Osteoblast (primary cell): ENCODE results near the gene ST6GALNAC3. TPM values are rescaled to one million over a fixed set of nuclear protein-coding genes. Genes with fewer than 3 reads are reported as not detected.
"Not testable (repeated sequence)": the region's sequence is repeated elsewhere in the genome, so short reads cannot be mapped to it uniquely, and the experiment has no call there.

Source experiments
- DNase-seq: peaks from one replicate; pipeline ENCODE4 v3.0.0; 2011; ENCODE audit warnings: low spot score, mixed read lengths; ENCODE audit not compliant: insufficient read length; ENCODE audit errors: missing footprints
- H2AFZ ChIP-seq: 2 replicates; pipeline ENCODE4 v1.6.0; 2011; ENCODE audit warnings: mild to moderate bottlenecking, low read length
- H3K27ac ChIP-seq: 2 replicates; pipeline ENCODE4 v1.5.1; 2011; ENCODE audit warnings: mild to moderate bottlenecking, low read depth, low read length, moderate library complexity
- H3K27me3 ChIP-seq: 2 replicates; pipeline ENCODE4 v1.6.0; 2012; ENCODE audit warnings: mild to moderate bottlenecking, control low read depth, inconsistent platforms, low read length, moderate library complexity; ENCODE audit not compliant: insufficient read depth
- H3K36me3 ChIP-seq: 2 replicates; pipeline ENCODE4 v1.5.1; 2011; ENCODE audit warnings: mild to moderate bottlenecking, low read length, control low read depth, moderate library complexity; ENCODE audit not compliant: insufficient read depth
- H3K4me1 ChIP-seq: 2 replicates; pipeline ENCODE4 v1.5.1; 2011; ENCODE audit warnings: mild to moderate bottlenecking, low read length, control low read depth, moderate library complexity; ENCODE audit not compliant: insufficient read depth
- H3K4me2 ChIP-seq: 2 replicates; pipeline ENCODE4 v1.6.0; 2011; ENCODE audit warnings: mild to moderate bottlenecking, low read length; ENCODE audit not compliant: insufficient read depth
- H3K4me3 ChIP-seq: fragments of 200-600 bp; sonication (generic); 3 replicates; pipeline ENCODE4 v1.5.1; 2012; ENCODE audit warnings: mild to moderate bottlenecking, low read length, inconsistent platforms; ENCODE audit not compliant: insufficient read depth
- H3K79me2 ChIP-seq: 2 replicates; pipeline ENCODE4 v1.6.0; 2012; ENCODE audit warnings: mild to moderate bottlenecking, low read length, control low read depth, inconsistent platforms; ENCODE audit not compliant: insufficient read depth
- H3K9me3 ChIP-seq: 2 replicates; pipeline ENCODE4 v1.5.1; 2011; ENCODE audit warnings: low read depth, low read length, control low read depth
- H4K20me1 ChIP-seq: 2 replicates; pipeline ENCODE4 v1.6.0; 2012; ENCODE audit warnings: mild to moderate bottlenecking, low read length, control low read depth; ENCODE audit not compliant: insufficient read depth
- total RNA-seq: library from RNA; depleted of rRNA; stranded (reverse); fragments of >200 nt; gene quantifications from 2 replicates; pipeline ENCODE4 v1.2.3, GENCODE V29; 2012
- TF ChIP-seq, protein P1 (sequence below): IDR thresholded peaks from 2 replicates; pipeline ENCODE4 v1.5.1; 2011; ENCODE audit warnings: mild to moderate bottlenecking, low read depth, low read length, moderate library complexity; ENCODE audit errors: extremely low read depth

Gene ST6GALNAC3
- total RNA-seq, 1 donor = not detected

DNA sequence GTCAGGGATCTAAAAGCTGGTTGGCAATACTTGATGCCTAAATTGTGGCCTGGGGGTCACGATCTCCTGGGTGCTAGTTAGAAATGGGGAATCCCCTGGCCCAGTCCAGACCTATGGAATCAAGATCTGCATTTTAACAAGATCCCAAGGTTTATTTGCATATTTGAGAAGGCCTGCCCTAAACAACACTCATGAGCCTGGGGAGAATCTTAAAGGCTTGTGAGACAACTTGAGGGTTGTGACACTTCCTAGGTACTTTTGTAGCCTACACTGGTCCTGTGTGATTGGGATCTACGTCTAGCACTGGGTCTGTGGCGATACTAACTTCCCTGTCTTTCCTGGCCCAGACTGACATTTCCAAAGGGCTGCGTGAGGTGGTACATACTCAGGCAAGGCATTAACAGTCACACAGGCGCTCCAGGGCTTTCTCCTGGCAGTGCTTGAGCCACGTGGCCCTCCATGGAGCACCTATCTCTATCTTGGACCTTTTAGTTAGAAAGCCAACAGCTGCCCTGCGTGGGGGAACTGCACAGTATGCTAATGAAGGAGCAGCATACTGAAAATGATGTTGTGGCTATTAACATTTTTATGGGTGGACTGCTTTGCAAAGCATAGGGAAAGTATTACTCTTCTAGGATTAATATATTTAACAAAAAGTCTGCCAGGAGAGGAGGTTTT is 263.1 kb downstream of the ST6GALNAC3 start:
- Histone ChIP-seq H3K4me2 (no peak overlapping the region), H3K9me3 (no peaks in the 10 kb centered on the region), H3K27me3 (no peaks in the 10 kb centered on the region), H3K79me2 (no peaks in the 10 kb centered on the region), H3K27ac (no peak overlapping the region), H3K4me1 (peaks cover 3% of the 10 kb centered on the region), H3K36me3 (no peaks in the 10 kb centered on the region), H2AFZ (no peak overlapping the region), H3K4me3 (no peak overlapping the region), H4K20me1 (no peaks in the 10 kb centered on the region)
- no peak for DNase-seq
- TF ChIP-seq, protein P1, sequence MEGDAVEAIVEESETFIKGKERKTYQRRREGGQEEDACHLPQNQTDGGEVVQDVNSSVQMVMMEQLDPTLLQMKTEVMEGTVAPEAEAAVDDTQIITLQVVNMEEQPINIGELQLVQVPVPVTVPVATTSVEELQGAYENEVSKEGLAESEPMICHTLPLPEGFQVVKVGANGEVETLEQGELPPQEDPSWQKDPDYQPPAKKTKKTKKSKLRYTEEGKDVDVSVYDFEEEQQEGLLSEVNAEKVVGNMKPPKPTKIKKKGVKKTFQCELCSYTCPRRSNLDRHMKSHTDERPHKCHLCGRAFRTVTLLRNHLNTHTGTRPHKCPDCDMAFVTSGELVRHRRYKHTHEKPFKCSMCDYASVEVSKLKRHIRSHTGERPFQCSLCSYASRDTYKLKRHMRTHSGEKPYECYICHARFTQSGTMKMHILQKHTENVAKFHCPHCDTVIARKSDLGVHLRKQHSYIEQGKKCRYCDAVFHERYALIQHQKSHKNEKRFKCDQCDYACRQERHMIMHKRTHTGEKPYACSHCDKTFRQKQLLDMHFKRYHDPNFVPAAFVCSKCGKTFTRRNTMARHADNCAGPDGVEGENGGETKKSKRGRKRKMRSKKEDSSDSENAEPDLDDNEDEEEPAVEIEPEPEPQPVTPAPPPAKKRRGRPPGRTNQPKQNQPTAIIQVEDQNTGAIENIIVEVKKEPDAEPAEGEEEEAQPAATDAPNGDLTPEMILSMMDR = no peak

DNA sequence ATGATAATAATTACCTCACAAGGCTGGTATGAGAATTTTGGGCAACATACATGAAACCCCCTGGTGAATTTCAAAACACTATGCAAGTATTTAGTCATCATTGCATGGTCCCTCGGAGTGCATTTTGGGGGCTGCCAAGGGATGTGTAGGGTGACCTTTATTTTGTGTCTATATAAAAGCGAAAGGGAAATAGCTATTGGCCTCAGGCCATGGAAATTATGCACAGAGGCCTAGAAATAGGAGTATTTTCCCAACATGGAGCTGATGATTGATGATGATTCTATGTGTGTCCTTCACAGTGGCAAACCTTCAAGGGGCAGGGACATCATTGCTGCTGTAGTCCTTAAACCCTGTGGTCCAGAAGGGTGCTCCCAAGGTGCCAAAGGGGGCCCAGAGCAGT is 265.5 kb downstream of the ST6GALNAC3 start:
- H2AFZ ChIP-seq = no peak overlapping the region
- H3K79me2 ChIP-seq = no peaks in the 10 kb centered on the region
- H3K27ac ChIP-seq = no peak overlapping the region
- no peaks in the 10 kb centered on the region for H4K20me1 ChIP-seq
- no peaks in the 10 kb centered on the region for H3K36me3 ChIP-seq
- H3K4me2 ChIP-seq = no peak overlapping the region
- TF ChIP-seq, protein P1 = no peak
- no peak for DNase-seq
- H3K4me3 ChIP-seq = no peak overlapping the region
- no peaks in the 10 kb centered on the region for H3K9me3 ChIP-seq
- H3K4me1 ChIP-seq = peaks cover 3% of the 10 kb centered on the region
- H3K27me3 ChIP-seq = no peaks in the 10 kb centered on the region

DNA sequence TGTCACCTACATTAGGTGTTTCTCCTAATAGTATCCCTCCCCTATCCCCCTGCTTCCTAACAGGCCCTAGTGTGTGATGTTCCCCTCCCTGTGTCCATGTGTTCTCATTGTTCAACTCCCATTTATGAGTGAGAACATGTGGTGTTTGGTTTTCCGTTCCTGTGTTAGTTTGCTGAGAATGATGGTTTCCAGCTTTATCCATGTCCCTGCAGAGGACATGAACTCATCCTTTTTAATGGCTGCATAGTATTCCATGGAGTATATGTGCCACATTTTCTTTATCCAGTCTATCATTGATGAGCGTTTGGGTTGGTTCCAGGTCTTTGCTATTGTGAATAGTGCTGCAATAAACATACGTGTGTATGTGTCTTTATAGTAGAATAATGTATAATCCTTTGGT is 267.3 kb downstream of the ST6GALNAC3 start:
- not testable (repeated sequence) for H3K27me3 ChIP-seq, H4K20me1 ChIP-seq, DNase-seq, H3K79me2 ChIP-seq, H3K4me3 ChIP-seq, H3K4me2 ChIP-seq, H3K27ac ChIP-seq, H3K36me3 ChIP-seq, H3K9me3 ChIP-seq, H2AFZ ChIP-seq, H3K4me1 ChIP-seq

DNA sequence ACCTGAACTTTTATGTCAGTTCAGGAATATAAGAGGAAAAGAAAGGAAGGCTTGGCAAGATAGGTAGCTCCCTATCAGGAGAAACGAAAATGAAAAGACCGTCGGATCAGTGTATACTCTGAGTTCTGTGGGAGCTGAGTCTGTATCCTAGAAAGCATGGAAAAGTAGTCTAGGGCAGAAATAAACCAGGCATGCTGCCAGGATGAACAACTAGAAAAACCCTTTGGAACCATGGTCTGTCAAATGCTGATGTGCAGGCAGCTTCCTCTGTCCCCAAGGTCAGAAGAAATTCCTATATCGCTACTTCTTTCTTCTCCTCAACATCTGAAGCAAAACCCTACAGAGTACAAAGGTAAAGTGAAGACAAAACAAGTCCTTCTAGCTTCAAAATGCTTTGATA is 268.8 kb downstream of the ST6GALNAC3 start:
- Histone ChIP-seq H3K4me1 (no peaks in the 10 kb centered on the region), H3K4me3 (no peak overlapping the region), H3K79me2 (no peaks in the 10 kb centered on the region), H2AFZ (no peak overlapping the region), H3K27ac (no peak overlapping the region), H3K36me3 (no peaks in the 10 kb centered on the region), H3K27me3 (no peaks in the 10 kb centered on the region), H3K4me2 (no peak overlapping the region), H4K20me1 (no peaks in the 10 kb centered on the region), H3K9me3 (no peaks in the 10 kb centered on the region)
- no peak for DNase-seq
- TF ChIP-seq, protein P1 = no peak
